ENCODE measurements around the gene MRPL3.

The MRPL3 gene

DNA sequence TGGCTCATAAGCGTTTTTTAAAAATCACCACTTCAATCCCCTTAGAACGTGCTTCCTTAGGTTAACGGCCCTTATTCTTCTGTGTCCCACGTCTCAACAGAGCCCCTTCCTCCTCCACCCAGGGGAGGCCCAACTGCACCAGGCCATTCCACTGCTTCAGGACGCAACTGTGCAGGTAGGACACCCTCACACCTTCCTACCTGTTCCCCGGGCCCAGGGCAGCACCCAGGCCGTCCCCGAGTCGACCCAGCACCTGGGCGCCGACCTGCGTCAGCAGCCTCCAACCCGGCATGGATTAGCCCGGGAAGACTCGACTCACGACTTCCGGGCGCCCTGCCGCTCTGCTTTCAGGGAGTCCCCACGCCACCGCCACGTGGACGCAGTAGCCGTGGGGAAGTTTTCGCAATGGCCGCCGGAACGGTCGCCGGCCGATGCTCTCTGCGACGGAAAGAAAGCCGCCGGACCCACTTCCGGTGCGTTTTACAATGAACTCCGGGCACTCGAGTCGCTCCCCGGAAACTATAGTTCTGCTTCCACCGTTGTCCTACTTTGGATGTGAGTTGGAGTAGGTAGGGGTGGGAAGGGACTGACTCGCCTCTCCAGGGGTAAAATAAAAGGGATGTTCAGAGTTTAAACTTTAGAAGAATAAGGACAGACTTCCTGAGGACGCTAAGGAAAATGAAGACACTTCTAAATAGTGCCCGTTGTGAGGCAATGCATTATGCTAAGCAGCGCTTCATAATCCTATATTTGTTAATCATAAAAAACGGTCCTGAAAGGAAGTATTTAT, at the start of gene MRPL3:
MRPL3 (minus strand) TSS at position 442 of the 790 bp plus-strand sequence; CDS start at position 292, 150 bp downstream.
- peak; percentile 84 for DNase-seq

DNA sequence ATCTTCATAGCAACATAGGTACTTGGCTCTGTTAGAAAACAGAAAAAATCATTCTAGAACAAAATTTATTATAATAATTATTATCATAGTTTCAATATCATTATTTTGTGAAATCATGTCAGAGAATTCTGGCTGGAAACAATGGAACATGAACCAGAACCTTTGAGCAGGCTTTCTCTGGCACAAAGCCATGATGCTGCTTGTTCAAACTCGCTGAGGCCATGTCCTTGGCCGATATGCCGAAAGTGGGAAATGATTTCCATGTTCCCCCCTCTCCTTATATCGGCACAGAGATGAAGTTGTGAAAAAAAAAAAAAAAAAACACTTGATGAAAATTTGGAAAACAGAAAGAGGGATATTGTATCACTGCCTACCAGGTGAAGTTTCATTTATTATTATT, 49.0 kb upstream of the MRPL3 start:
- no peak for DNase-seq

DNA sequence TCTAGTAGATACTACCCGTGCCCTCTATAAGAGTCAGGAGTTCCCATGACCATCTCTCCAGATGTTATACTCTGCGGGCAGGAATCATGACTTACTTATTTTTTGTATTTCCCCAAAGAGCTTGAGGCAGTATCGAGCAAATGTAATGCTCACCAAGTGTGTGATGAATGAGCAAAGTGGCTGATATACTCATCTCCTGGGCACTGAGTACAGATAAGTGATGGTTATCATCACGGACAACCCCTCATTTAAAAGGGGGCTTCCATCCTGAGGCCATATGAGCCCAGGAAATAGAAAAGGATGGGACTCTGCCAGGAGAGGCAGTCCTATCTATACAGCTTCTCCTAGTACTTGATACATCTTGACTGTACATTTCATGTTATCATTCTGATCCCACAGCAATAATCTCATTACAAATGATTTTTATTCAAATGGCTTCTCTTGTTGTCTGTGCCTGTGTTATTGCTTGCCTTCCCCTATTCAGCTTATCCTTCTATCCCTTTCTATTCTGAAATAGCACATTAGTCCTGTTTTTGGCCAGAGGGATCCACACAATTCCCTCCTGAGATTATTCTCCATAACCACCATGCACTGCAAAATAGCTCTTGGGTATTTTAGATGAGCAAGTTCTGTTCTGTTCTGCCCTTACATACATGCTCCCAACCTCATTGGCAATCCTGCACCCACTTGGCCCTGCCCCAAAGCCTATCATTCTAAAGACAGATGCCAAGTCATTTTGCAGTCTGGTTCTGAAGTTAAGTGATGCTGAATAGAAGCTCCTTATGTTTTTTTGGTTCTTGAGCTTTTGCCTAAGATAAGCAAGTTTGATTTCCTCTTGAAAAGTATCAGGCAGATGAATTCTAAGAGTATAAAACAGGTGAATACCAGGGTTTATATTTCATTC, 48.0 kb upstream of the MRPL3 start:
- no peak for DNase-seq

DNA sequence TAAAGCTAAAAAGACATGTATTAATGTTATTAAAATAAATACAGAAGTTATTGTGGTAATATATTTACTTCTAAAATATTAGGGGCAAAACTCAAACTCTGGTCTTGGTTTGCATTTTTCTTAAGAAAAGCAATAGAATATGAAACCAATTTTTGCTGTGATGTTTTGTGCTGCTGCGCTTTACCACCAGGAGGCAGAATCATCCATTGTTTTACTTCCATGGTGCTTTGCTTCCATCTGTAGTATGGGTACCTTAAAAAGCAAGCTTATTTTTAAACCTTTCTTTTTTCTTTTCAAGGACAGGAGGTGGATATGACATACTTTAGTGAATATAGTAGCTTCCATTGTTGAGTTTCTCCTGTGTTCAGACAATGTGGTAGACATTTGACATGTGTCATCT, 46.6 kb upstream of the MRPL3 start:
- DNase-seq = no peak

DNA sequence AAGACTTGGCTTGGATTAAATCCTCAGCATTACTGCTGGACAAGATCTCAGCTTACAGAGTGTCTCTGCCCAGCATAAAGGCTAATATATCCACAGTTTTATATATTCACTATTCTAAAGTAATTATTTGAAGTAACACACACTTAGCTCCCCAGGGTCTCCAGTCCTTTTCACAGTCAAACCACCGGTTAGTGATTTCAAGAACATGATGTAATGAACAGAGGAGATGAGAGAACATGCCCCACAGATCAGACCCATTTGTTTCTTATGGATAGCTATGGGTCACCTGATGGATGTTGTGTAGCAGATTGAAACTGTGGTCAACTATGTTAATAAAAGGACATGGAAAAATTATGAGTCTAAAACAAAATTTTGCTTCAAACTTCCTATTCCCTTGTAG, 44.8 kb upstream of the MRPL3 start:
- DNase-seq = no peak

DNA sequence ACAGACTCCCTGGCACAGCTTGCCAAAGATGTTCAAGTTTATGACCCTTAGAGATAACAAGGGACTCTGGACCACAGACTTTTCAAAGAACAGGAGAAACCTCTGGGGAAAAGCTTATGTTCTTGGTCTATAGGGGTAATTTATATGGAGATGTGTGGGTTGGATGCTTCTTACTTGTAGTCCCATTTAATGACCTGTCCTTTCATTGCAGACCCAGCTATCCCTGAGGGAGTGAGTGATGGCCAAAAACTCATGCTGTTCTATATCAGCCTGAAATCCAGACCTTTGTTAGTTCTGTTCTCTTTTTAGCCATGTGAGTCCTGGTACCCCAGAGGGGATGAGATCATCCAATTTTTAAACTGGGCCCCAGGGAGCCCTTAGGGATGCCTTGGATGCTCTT, 43.7 kb upstream of the MRPL3 start:
- DNase-seq = no peak

DNA sequence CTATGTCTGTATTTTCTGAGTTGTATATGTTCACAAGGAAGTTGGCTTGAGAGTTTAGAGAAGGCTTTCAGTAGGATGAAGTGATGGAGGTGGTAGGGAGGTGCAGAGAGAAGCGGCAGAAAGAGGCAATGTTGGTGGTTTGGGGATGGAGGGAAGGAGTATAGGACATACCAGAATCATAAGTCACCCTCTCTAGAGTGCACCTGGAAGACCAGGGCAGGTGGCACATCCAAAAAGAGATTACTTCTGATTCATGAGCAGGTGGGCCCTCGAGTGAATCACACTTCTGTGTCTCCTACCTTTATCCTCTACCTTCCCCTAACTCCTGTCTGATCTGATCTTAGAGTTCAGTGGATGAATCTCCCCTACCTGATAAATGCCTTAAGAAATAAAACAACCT, 41.8 kb upstream of the MRPL3 start:
- no peak for DNase-seq

DNA sequence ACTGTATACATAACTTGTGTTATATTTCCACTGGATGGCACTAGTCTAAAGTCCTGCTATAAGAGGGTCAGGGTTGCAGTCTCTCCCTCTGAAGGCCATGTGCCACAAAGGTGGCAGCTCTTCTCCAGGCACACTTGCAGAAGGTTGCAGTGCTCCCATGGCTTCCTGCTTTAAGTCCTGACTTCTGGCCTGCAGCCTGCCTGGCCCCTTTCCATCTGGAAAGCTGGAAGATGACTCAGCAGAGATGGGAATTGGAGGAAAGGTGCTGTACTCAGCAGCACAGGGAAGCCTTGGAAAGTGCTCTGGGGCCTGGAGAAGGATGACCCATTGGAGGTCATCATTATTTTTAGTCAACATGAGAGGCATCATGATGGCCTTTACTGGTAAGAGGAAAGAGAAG, 40.9 kb upstream of the MRPL3 start:
- DNase-seq = no peak

DNA sequence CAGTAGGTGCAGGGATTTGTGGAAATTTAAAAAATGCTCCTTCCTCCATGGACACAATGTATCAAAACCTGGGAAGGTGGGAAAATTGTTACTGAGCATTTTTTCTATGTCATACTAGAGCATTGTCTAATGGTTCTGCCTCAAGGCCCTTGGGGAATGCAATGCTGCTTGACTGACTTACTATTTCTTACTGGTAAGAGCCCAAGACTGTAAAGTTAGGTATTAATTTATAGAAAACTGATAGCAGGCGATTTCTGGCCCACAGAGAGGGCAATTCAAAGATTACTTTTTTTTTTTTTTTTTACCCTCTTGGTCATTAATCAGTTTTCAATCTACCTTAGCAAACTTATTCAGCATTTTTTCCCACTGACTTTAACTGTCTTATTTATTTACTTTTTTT, 38.5 kb upstream of the MRPL3 start:
- DNase-seq = no peak

DNA sequence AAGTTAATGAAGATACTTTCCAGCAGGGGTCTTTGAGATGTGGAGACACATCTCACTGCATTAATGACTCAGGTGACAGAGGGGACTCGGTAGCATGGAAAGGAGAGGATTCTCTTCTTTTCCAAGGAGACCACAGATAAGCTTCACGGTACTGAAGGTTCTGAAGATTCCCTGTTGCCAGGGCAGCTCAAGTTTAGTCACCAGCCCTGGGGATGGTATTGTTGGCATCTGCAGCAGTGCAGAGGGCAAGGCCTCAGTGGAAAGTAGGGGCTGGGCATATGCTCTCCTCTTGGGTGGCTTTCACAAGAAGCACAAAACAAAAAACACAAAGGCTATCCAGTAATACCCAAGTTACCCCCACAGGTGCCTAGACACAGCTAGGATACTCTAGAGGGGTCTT, 38.0 kb upstream of the MRPL3 start:
- DNase-seq = no peak

DNA sequence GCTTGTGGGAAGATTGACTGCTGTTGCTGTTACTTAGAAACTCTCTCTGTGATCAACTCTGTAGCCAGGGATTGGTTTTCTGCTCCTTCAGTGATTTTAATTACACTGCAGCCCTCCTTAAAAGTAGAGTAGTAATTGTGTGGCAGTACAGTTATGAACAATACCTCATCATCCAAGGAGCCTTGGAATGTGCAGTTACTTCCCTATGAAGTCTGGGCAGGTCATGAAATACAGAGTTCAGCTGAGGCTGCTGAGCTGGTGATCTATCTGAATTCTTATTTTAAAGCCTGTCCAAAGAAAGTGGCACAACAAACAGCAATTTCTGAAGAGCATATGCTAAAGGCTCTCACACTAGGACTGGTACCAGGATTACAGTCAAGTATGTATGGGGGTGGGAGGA, 37.4 kb upstream of the MRPL3 start:
- no peak for DNase-seq

DNA sequence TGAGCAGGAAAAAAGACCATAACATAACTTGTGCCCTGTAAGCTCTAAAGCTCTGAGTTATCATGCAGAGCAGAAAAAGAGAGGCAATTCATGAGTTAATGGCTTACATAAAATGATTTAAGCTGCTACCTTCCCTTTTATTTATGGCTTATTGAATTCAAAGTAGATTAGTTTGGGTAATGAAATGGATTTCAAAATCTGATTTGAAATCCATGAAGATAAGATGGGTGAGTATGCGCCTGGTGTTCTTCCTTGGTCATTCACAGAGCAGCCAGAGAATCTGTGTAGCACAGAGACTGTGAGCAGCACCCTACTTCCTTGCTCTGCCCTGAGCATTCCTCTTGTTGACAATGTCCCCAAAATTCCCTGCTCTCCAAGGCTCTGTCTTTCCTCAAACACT, 36.2 kb upstream of the MRPL3 start:
- no peak for DNase-seq

DNA sequence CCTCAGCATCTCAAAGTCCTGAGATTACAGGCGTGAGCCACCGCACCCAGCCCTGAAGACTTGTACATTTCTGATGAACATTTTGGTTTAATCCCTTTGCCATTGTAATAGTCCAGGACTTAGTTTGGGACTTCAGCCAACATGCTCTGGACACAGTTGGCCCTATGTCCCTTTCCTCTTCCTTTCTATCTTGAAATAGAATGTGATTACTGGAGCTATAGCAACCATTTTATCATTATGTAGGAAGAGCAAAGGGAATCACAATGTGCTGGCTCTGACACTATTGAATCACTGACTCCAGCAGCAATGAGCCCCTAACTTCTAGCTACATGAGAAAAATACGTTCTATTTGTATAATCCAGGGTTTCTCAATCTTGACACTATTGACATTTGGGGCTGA, 34.8 kb upstream of the MRPL3 start:
- no peak for DNase-seq

DNA sequence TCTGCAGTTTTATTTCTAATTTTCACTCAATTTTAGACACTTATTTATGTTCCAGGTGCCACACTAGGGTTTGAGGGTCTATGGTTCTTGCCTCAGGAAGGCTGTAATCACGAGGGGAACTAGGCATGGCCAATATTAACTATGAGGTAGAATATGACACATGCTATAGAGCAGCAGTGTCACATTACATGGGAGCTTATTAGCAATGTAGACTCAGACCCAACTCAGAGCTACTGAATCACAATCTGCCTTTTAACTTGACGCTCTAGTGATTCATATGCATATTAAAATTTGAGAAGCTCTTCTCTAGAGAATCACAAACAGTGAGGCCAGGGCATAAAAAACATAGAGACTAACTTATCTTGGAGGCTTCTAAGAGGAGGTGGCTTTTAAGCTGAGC, 32.8 kb upstream of the MRPL3 start:
- DNase-seq = no peak

DNA sequence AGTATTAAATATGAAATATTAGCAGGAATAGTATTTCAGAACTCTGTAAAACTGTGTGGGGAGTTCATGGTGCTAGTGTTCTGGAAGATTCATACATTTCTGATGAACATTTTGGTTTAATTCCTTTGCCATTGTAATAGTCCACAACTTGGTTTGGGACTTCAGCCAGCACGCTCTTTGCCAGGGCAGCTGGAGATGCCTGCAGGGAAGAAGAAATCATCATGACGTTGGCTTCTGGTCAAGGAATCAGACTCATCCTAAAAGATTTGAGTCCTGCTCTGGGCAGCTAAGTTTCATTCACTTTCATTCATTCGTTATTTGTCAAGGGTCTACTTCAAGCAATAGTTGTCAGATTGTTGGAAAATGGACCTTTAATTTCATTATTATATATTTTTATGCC, 32.4 kb upstream of the MRPL3 start:
- no peak for DNase-seq

DNA sequence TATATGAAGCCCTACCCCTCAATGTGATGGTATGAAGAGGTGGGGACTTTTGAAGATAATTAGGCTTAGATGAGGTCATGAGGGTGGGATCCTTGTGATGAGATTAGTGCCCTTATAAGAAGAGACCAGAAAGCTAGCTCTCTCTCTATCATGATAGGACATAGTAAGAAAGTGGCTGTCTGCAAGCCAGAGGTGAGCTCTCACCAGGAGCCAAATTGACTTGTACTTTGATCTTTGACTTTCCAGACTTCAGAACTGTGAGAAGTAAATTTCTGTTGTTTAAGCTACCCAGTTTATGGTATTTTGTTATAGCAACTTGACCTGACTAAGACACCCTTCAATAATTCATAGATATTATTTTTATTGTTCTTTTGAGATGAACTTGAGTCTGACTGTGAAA, 29.9 kb upstream of the MRPL3 start:
- DNase-seq = no peak

DNA sequence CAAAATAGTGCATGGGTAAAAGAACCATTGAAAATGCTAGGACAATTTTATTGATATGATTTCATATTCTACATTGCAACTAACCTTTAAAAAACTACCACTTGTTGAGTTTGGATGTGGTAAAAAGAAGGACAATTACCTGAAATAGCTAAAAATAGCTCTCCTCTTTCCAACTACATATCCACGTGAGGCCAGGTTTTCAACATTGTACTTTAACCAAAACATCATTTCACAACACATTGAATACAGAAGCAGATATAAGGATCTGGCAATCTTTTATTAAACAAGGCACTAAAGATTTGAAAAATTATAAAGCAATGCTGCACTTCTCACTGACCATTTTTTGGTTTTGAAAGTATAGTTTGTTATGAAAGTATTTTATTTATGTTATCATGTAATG, 28.1 kb upstream of the MRPL3 start:
- DNase-seq = no peak

DNA sequence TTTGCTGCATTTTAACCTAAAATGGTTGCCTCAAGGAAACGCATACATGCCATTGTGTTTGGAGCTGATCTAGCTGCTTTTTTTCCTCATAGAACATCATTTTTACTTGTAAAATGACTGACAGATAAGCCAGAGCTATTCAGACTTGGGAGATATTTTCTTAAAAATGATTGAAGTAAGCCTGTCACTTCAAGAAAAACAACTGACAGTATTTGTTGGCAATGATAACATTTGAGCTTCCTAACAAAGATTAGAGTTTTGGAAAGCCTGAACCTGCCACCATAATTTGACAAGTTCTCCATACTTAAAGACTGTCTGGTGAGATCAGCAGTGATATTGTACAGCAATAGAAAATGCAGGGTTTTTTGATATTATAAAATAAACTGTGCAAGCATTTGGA, 27.6 kb upstream of the MRPL3 start:
- no peak for DNase-seq

DNA sequence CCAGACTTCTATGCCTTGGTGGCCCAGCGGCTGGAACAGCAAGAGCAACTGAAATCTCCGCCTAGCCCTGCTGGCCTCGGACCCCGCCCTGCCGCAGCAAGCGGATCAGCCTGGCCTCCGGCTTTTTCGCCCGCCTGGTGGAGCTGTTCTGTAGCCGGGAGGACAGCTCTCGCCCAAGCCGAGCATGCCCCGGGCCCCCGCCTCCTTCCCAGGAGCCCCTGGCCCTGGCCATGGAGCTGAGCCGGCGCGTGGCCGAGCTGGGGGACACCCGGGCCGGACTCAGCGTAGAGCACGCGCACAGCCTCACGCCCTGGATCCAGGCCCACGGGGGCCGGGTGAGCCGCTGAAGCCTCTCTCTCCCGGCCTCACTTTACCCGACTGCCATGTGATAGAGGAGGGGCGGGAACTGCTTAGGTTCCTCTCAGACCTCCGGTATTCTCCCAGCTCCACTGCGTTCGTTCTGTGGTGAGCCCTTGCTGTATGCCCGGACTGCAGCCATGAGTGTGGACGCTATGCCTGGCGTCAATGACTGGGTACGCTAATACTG, 24.1 kb upstream of the MRPL3 start:
- DNase-seq = no peak

DNA sequence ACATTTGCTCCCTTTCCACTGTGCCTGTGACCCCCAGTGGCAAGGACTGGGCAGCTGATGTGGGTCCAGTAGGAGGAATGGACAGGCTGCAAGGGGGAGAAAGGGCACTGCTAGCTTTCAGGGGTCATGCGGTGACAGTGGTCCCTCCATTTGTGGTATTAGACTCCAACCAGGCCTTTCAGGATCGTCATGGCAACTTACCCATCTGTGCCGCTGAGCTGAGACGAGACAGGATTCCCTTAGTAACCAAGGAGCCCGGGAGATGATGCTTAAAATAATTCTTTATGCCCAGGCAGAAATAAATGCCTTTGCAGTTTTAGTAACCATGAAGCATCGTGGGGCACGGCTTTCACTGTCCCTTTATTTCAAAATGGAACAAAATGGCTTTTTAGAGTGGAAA, 15.9 kb upstream of the MRPL3 start:
- no peak for DNase-seq

DNA sequence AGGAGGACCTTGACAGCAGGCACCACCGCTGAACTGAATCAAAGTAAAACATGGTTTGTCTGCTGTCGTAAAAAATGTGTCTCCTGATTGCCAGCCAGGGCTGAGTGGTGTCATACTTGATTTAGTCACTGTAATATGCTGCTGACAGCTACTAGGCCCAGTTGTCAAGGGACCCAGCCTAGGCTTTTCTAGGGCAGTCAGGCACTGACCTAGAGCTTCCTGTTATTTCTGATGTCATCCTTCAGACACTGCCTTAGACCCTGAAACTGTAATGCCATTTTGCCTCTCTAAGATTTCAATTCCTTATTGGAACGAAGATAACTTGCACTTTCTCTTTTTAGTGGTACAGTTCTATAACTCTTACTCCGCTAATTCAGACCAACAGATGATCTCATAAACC, 2.6 kb upstream of the MRPL3 start:
- no peak for DNase-seq

DNA sequence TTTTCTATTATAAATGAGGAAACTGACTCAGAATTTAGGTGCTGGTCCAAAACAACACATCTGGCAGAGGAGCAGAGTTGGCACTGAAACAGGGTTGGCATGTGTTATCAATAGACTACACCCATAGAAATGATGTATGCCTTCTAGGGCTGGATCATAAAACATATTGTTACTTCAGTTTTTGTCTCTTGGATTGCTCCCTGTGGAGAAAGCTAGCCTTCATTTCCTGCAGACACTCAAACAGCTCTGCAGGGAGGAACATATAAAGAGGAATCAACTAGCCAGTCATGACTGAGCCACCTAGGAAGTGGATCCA, 507 bp upstream of the MRPL3 start:
- no peak for DNase-seq

DNA sequence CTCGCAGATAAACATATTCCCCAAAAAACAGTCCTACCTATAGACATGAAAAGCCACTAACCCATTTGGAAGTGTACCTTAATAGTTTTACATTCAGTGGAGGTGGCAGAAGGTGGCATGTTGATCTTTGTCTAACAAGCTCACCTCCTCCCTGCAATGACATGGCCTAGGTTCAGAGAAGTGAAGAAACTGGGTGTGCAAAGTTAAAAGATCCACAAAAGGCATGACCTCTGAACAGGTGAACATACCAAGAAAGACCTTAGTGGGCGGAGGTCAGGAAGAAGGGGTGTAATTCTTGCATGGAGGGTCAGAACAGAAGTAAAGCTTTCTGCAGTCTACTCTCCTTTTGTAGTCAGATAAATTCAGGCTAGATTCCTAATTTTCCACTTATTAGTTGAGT, 822 bp downstream of the MRPL3 start:
- no peak for DNase-seq

DNA sequence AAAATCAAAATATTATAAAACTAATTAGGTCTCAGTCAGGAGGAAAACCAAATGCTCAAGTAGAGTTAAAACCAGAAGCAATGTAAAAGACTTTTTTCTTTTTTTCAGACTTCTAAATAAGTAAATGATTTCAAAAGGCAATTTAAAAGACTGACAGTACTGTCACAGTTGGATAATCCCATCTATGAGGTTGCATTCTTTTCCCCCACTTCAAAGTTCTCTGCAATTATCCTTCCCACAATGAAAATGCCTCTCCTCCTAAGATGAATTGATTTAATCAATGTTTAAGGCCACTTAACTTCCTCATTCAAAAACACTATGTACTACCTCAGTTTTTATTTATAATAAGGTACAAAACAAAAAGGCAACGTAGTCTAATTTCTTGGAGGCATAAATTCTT, 8.1 kb downstream of the MRPL3 start:
- no peak for DNase-seq

All from KG1 (cell line).